Lower leg skin (tissue), 3 donors: ENCODE data around the gene NLE1.

Experiments used
- CTCF ChIP-seq, 3 donors: fragments of 450-650 bp; IDR thresholded peaks; one replicate each; pipeline ENCODE4 v1.5.1; 2016; ENCODE audit warnings: antibody characterized with exemption in 3 of 3, mild to moderate bottlenecking in 3 of 3, moderate library complexity in 2 of 3
- POLR2A ChIP-seq, 2 donors: fragments of 450-650 bp; IDR thresholded peaks; one replicate each; pipeline ENCODE4 v1.6.1; 2016 to 2017; ENCODE audit warnings: antibody characterized with exemption in 2 of 2, mild to moderate bottlenecking in 1 of 2, moderate library complexity in 1 of 2

GRCh38 chr17:35176897-35177296 lies 34.8 kb upstream of the NLE1 start:
- TF ChIP-seq CTCF (IDR thresholded peaks at IDR 0.05) (no peak), POLR2A (IDR thresholded peaks at IDR 0.05) (no peak)
